GDM1 (cell line): ENCODE results near the gene TDRKH.

ENCODE experiments used
- DNase-seq: peaks from one replicate; lab custom pipeline; 2025; lab: John Stamatoyannopoulos, UW

The TDRKH gene, protein sequence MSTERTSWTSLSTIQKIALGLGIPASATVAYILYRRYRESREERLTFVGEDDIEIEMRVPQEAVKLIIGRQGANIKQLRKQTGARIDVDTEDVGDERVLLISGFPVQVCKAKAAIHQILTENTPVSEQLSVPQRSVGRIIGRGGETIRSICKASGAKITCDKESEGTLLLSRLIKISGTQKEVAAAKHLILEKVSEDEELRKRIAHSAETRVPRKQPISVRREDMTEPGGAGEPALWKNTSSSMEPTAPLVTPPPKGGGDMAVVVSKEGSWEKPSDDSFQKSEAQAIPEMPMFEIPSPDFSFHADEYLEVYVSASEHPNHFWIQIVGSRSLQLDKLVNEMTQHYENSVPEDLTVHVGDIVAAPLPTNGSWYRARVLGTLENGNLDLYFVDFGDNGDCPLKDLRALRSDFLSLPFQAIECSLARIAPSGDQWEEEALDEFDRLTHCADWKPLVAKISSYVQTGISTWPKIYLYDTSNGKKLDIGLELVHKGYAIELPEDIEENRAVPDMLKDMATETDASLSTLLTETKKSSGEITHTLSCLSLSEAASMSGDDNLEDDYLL

DNA sequence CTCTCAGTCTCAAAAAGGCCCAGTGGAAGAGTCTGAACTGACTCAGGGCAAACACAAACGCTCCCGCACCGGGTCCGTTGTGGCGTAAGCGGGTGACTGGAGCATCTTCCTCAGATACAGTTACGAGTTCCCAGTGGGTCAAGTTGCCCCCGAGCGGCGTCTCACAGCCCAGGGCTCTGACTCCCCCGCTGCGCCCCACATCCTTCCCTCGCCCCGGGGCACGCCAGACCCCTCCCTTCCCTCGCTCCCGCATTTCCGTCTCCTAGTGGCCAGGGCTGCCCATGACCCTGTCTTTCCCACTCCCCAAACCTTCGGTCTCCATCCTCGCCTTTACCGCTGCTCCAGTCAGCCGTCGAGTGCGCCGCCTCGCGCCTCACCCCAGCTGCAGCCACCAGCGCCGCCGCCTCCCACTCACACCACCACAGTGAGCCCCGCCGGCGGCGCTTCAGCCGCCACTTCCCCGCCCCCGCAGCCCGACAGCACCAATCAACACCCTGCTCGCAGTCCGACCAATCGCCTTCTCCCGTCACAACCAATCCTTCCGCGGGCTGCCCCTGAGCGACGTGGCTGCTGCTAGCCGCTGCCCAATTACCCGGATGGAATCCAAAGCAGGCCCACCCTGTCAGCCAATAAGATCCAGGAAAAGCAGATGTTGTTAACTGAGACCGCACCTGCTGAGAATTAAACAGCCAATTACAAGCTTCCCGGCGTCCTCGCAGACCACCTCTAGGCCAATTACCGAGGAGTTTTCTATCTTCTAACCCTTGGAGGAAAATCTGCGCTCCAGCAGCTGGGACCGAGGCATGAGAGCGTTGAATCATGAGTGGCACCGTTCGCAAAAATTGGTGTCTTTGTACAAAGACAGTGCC lies at the start of gene TDRKH:
TDRKH (minus strand) TSS at position 430 of the 869 bp plus-strand sequence. CDS start 7,478 bp downstream, outside the sequence.
- DNase-seq, result peak; percentile 99

DNA sequence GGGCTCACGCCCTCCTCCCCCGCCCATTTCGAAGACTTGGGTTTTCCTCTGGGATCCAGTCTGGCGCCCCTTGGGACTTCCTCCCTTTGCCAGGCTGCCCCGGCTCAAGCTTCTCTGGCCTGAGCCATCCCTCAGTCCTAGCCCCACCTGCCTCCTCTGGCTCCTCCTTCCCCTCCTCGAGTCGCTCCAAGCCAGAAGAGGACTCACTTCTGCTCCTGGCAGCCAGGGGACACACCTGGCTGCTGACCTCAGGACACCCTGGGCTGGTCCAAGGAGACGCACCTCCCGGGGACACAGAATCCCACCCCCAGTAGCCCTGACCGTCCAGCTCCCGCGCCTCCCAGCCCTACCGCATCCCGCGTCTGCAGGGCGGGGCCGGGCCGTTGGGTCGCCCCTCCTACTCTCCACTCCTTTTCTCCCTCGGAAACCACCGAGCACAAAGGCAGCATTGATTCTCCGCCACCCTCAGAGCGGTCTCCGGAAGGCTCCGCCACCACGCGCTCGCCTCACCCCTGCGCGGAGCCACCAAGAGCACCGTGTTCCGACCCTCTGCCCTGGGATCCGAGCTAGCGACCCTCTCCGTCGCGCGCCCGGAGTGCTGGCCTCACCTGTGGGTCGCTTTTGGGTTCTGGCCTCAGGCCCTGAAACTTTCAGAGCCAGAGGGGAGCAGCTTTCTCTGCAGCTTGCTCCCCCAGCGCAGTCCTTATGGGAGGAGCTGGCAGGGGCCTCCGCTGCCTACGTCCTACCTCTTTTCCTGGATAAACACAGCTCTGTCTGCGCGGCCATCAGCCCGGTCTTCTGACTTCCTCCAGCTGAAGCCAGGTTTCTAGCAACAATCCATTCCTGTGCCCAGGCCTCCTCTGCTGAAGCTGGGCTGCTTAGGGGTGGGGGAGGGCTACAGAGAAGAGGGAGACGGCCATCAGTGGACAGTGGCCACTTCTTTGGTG lies 49.4 kb upstream of the TDRKH start, which contains the start of gene C2CD4D:
C2CD4D (minus strand) TSS at position 364 of the 947 bp plus-strand sequence. CDS start 831 bp downstream, outside the sequence.
- DNase-seq, result no peak

DNA sequence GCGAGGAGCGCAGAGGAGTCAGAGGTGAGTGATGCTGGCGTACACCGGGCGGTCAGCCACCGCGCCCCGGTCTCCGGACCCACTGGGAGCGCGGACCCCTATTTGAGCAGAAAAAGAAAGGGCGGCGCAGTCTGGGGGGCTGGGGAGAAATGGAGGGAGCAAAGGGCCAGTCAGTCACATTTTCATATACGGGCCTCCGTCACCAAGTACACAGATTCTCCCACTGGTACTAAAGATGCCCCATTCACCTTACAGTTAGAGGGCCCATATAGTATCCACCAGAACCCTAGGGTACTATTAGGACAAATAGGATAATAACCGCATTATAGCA lies 48.7 kb upstream of the TDRKH start:
- DNase-seq, result no peak

DNA sequence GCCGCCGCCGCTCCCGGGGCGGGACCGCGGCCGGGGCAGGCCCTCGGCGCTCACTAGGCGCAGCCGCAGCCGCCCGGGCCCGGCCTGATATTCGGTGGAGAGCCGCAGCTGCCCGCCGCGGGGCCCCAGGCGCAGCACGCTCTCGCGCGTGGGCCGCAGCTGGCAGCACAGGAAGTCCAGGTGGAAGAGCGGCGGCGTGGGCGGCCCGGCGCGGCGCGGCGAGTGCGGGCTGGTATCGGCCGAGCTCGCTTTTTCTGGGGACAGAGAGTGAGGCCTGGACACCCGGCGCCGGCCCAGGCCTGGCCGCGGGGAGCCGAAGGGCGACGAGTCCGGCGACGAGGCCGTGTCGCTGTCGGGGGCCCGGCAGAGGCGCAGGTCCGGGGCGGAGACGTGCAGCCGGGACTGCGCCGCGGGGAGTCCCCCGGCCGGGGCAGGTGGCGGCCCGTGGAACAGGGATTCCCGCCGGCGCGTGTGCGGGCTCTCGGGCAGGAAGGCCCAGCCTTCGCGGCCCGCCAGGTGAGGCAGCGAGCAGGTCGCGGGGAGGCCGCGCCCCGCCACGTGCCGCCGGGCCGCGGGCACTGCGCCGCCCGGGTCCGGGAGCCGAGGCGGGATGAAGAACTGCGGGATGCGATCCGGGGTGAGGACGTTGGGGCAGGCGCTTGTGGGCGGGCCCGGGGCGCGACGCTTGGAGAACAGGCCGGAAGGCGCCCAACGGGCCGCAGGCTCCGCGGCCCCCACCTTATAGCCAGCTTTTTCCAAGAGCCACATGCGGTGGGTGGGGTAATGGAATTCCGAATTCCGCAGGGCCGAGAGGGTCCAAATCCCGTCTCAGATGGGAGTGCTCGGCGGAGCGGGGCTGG lies 48.2 kb upstream of the TDRKH start:
- DNase-seq, result no peak

DNA sequence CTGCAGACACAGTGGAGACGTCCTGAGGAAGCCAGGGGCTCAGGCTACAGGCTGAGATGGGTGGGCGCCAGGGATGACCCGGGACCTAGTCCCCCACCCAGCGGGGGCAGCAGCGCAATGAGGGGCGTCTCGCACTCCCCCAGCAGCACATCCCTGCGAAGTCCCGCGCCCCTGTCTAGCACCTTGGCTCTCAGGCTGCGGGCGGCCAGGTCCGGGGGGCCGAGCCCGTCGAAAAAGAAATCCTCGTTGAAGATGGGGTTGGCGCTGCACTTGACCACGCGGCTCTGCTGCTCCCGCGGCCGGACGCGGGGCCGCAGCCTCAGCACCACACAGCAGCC lies 47.6 kb upstream of the TDRKH start:
- no peak for DNase-seq

DNA sequence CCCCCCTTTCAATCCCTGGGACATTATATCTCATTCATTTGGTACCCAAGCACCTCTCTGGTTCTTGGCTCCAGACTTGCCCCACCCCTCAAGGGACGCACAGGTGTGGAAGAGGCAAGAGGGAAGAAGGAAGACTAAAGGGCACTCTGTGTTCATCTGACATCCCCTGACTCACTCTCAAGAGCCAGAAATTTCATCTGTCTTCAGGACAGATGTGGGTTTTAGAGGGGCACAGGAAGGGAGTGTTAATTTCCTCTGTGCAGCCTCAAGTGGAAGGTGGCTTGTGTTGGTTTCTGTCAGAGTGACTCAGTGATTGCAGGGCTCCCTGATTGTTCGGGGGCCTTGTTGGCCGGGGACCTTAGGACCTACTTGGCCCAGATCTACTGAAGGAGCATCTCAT lies 46.9 kb upstream of the TDRKH start:
- no peak for DNase-seq

DNA sequence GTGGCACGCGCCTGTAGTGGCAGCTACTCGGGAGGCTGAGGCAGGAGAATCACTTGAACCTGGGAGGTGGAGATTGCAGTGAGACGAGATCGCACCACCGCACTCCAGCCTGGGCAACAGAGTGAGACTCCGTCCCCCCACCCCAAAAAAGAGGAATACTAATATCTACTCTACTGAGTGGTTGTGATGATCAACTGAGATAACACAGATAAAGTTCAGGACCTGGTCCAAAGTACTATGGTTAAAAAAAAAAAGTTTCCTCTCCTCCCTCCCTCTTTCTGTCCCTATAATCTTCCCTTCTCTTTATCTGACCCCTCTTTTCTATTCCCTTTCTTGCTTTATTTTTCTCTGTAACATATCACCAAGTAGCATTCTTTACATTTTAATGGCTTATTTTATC lies 45.3 kb upstream of the TDRKH start:
- DNase-seq, result no peak

DNA sequence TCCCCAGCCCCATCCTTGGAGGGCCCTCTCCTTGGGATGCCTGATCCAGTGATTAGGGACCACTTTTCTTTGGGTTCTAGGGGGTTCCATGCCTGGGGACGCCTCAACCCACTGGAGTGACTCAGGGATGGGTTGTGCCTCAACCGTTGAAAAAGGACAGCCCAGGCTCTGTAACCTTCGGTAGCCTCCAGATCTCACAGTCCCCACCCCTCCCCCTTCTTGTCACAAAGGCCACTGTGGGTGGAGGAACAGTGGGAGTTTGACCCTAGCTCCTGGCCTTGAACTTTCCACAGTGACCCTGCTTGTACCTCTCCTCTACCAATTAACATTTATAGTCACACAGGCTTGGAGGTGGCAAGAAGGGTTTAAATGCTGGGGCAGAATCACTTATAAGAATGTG lies 43.9 kb upstream of the TDRKH start:
- DNase-seq, result no peak

DNA sequence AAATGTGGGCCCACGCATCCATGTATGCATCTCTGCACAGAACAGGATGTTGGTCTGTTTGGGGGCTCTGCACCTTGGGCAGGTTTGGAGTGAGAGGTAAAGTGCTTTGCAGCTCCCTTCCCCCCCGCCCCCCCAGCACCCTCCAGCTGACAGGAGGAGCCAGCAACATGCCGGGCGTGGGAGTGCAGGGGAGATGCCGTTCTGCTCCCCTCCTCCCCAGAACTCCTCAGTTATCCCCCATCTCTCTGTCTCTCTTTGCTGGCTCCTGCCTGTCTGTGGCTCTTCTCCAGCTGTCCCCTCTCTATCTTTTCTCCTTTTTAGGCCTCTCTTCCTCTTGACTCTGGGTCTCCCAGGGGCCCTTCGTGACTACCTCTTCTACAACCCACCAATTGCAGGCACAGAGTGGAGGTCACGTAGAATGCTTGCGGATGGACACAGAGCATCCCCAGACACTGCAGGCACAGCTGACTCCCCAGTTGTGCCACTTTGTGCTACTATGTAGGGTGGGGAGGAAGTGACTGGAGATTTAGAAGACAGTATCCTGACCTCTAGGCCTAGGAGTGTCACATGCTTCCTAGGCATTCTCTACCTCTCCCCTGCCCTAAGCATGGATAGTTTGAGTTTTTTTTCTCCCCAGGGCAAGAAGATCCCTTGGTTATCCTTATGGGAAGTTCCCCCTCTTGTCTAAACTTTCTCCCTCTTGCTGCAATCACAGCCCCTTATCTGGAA lies 43.0 kb upstream of the TDRKH start:
- no peak for DNase-seq

DNA sequence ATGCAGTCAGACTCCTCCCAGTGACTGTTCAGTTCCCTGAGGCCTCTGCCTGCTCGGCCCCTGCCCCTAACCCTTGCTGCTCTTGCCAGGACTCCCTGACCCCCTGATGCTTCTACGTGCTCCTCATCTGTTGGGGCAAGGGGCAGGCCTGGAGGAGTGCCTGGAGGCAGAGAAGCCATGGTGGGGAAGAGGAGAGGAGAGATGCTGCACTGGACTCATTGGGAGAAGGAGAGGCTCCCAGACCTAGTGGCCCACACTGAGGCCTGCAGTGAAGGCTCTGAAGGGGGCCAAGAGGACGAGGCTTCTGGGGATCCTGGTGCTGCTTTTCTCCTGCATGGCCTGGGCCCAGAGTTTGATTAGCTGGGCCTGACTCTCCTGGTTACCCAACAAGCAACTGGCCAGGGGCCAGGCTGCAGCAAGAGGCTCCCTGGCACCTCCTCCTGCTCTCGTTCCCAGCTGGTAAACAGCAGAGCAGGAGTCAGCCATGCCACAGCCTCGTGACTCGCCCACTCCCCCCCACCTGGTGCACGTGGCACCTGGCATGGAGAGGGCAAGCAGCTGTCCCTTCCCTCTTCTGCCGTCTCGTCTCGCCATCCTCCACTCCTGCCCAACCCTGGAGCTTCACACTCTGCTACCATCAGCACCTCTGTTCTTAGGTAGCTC lies 42.1 kb upstream of the TDRKH start:
- no peak for DNase-seq

DNA sequence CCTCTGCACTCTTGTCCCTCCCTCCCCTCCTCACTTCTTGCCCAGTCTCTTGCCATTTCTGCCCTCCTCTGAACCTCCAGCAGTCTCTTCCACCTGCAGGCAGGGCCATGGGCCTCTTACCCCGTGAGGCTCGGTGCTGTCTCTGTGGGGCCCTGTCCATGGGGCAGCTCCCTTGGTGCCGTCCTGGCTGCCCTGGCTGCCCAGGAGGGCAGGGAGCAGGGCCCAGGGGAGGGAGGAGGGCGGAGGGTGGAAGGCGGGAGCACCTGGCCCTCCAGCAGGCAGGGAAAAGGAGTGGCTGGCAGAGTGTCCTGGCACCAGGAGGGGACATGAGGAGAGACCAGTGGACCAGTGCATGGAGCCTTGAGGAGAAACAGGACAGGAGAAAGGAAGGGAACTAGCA lies 41.3 kb upstream of the TDRKH start, which contains the start of gene RORC:
RORC (minus strand) TSS at position 198 of the 400 bp plus-strand sequence; CDS start at position 160, 38 bp downstream.
- no peak for DNase-seq

DNA sequence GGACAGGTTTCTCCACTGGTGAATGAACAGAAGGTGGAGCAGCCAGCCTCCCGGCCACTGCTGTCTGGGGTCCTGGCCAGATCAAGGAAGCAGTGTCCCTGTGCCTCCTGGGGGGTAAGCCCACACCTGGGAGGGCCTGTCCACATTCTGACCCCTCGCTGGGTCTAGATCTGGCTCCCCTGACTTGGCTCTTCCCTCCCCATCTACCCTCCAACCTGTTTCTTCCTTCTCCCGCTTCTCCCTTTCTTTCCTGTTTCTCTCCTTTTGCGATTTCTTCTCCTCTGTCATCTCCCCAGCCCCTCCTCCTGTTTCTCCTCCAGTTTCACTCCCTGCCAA lies 40.9 kb upstream of the TDRKH start:
- no peak for DNase-seq

DNA sequence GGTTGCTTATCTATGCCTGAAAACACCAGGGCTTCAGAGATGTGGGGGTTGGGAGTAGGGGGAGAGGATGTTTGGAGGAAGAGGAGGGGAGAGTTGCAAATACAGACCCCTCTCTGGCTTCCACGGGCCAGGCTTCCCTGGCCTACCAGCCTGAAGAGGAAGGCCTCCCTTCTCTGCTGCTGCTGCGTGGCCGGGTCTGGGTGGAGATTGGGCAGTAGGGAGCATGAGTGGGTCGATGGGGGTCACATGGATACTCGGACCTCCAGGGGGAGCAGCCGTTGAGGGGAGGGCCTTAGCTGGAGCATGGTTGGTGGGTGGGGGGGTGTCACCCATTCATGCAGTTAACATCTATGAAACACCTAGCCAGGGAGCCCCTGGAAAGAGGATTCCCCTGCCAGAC lies 39.8 kb upstream of the TDRKH start:
- DNase-seq, result no peak

DNA sequence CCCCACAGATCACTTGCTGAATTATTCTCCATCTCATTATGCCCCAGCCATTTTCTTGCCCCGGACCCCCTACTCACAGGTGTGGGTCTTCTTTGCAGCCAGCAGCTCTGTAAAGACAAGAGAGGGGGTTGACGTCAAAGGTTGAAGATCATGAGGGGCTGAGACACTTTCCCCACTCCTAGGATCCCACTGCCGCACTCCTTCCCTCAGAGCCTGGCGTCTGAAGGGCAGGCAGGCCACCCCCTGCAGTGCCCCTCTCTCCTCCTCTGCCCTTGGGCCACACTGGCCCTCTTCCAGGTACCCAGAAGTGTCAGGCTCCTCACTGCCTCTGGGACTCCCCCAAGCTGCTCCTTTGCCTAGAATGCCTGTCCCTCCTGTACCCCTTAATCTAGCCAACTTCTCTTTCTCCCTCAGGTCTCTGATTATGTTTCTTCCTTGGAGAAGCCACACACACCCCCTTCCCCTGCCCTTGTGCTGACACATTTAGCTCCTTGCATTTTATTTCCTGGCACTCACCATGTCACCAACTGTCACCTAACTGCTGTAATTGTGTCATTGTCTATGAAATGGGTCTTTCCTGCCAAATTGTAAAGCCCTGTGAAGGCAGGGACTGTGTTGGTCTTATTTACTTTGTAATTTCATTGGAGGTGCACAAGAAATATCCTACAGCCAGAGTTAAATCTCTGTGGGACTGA lies 39.2 kb upstream of the TDRKH start:
- peak; percentile 44 for DNase-seq

DNA sequence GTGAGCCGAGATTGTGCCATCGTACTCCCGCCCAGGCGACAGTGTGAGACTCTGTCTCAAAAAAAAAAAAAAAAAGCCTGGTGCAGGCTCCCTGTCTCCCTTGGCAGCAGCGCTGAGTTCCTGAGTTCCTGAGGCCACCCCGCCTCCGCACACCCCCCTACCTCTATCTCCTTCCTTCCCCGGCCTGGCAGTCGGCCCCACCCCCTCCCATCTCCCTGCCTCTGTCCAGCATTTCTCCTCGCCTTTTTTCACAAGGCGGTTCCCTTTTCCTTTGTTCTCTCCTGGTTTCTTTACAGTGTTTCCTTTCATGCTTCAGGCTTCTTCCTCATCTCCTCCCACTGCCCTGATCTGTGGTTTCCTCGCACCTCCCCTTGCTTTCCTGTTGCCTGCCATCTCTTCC lies 38.6 kb upstream of the TDRKH start:
- peak; percentile 80 for DNase-seq

DNA sequence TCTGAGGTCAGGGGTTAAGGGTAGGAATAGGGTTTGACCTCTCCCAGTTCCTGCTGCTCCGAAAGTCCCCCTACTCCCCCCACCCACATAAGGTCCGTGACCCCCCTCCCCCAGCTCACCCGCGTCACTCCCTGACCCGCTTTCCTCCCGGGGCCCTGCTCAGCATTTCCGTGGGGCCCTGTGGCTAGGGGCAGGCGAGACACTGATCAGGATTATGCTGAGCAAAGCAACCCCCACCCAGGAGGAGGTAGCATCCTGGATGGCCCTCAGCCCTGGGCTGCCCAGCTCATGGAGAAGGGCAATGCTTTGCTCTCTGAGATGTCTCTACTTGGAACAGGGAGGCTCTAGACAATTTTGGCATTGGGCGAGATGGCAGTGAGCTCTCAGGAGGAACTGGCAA lies 37.6 kb upstream of the TDRKH start:
- DNase-seq, result no peak

DNA sequence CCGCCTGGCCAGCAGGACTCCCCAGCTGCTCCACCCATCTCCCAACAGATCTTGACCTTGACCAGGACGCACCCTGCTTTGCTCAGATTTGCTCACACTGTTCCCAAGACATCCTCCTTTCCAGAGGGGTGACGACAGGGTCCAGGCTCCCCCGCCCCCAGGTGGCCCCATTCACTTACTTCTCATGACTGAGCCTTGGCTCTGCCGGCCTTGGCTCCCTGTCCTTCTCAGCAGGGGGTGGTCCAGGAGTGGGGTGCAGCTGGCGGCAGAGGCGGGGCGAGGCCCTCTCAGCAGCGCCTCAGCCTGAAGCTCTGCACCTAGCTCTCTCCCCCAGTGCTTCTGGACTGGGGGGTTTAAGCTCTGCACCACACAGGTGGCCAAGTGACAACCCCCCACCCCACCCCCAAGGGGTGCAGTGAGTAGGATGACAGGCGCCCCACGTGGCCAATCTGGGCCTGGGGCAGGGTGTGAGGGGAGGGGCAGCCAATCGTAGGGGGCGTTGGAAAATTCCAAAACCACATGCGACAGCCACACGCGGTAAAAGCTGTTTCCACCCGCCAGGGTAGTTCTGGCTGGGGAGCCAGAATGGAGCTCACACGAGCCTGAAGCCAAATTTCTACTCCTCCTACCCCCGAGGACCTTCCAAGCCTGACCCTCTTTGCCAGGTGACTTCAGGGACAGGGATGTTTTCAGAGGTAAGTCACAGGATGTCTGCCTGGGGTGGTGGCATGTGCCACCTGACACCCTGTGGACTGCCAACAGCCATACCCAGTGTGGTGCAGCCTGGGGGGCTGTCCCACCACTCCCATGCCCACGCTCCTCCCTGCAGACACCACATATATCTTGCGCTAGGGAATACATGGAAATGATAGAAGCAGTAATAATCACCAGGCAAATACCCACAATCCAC lies 35.7 kb upstream of the TDRKH start:
- DNase-seq, result no peak

DNA sequence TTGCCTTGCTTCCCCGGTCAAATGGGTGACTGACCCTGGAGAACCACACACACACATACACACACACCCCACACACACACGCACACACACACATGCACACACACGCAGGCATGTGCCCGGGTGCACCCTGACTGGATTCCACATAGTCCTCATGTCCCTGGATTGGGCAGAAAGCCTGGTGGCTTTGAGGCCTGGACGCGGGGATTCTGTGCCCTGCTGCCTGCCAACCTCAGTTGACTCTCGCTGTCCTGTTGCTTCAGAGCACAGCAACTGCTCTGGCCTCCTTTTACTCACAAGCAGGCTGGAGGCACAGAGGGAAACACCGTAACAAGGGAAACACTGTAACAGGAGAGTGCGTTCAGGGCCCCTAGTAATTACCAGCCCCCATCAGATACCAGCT lies 34.9 kb upstream of the TDRKH start:
- no peak for DNase-seq
